IPS DF 4.7 (cell line): ENCODE results near the gene NCL.
A peak's percentile ranks its signal among the peaks of the same experiment; 100 is the strongest.

Experiments used
- DNase-seq: peaks from one replicate; pipeline ENCODE4 v3.0.0-alpha.2; 2013; ENCODE audit warnings: low spot score; ENCODE audit errors: extremely low read depth

The NCL gene, protein sequence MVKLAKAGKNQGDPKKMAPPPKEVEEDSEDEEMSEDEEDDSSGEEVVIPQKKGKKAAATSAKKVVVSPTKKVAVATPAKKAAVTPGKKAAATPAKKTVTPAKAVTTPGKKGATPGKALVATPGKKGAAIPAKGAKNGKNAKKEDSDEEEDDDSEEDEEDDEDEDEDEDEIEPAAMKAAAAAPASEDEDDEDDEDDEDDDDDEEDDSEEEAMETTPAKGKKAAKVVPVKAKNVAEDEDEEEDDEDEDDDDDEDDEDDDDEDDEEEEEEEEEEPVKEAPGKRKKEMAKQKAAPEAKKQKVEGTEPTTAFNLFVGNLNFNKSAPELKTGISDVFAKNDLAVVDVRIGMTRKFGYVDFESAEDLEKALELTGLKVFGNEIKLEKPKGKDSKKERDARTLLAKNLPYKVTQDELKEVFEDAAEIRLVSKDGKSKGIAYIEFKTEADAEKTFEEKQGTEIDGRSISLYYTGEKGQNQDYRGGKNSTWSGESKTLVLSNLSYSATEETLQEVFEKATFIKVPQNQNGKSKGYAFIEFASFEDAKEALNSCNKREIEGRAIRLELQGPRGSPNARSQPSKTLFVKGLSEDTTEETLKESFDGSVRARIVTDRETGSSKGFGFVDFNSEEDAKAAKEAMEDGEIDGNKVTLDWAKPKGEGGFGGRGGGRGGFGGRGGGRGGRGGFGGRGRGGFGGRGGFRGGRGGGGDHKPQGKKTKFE

GRCh38 chr2:231463698-231464575, at the start of gene NCL:
Gene NCL, minus strand, starts transcription at chr2:231464484. Its CDS starts 131 bp downstream, at chr2:231464353.
- peak; percentile 83 for DNase-seq

GRCh38 chr2:231513746-231514224, 49.5 kb upstream of the NCL start:
- DNase-seq: no peak

DNA sequence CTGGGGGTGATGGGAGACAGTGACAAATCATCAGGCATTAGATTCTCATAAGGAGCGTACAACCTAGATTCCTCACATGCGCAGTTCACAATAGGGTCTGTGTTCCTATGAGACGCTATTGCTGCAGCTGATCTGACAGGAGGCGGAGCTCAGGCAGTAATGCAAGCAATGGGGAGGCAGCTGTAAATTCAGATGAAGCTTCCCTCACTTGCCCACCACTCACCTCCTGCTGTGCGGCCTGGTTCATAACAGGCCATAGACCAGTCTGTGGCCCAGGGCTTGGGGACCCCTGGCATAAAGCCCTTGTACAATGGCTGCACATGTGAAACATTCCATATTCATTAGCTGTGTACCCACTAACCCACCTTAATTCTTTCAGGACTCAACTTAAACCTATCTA, 47.9 kb upstream of the NCL start:
- no peak for DNase-seq

- no peak for DNase-seq
Observed at GRCh38 chr2:231503766-231504165, 39.5 kb upstream of the NCL start.

DNA sequence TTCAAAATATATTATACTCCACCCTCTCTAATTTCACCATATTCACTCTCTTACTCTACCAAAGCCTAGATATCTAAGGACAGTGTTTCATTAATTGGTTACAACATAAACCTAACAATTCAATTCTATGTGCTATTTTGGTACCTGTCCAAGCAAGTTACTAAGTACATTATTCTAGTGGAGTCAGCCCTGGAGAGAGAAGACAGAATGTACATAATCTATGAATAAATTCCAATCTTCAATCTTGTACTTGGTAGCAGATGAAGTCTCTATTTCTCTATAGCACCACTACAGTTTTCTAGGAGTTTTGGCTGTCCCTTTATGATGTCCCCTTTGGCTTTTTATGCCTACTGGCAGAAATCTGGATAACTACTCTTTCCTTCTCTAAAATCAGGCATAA, 38.3 kb upstream of the NCL start:
- DNase-seq: no peak

- no peak for DNase-seq
Observed at GRCh38 chr2:231497651-231498050, 33.4 kb upstream of the NCL start.

GRCh38 chr2:231494669-231495068, 30.4 kb upstream of the NCL start:
- DNase-seq: no peak

GRCh38 chr2:231490801-231491200, 26.5 kb upstream of the NCL start:
- DNase-seq: no peak

- no peak for DNase-seq
Observed at GRCh38 chr2:231489990-231490389, 25.7 kb upstream of the NCL start.

DNA sequence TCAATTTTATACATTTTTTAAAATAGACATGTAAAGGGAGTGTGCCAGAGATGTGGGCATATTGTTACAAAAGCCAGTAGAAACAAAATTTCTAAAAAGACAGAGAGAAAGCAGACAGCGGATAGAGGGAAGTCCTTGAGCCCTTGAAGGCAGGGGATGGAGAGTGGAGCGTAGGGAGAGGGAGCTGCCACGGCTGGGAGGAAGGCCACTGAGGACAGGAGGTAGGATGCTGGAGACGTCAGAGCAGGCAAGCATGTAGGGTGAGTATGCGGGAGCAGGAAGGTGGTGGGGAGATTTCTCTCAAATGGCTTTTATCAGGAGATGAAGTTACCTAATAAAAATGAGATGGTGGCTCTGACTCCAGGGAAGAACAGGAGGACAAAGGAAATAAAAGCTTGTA, 24.0 kb upstream of the NCL start:
- DNase-seq: no peak

DNA sequence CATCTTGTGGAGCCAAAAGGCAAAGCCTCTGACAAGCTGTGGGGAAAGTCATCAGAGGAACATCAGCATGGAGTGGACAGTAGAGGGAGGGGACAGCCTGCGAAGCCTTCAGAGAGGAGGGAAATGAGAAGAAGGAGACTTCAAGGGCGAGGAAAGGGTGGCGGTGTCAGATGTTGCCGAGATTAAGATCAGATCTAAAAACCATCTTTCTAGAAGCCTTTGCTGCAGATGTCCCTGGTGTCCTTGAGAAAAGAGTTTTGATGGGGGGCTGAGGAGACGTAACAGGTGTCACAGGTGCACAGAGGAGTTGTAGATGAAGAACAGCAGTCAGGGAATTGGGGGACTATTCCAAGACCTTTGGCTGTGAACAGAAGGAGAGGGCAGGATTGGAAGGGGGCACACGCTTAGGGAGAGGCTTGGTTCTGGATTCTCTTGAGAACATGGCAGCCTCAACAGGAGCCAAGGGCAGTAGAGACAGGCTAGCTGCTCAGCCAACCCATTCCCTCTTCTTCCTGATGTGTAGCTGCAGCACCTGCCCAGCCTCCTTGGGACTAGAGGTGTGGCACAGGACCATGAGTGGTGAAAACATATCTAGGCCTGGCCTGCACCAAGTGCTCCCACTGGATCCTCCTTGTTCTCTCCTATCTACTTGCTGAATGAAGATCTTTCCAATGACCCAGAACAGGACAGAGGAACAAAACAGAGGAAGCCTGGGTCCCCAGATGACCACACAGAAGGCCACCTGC, 22.7 kb upstream of the NCL start:
- DNase-seq: no peak

DNA sequence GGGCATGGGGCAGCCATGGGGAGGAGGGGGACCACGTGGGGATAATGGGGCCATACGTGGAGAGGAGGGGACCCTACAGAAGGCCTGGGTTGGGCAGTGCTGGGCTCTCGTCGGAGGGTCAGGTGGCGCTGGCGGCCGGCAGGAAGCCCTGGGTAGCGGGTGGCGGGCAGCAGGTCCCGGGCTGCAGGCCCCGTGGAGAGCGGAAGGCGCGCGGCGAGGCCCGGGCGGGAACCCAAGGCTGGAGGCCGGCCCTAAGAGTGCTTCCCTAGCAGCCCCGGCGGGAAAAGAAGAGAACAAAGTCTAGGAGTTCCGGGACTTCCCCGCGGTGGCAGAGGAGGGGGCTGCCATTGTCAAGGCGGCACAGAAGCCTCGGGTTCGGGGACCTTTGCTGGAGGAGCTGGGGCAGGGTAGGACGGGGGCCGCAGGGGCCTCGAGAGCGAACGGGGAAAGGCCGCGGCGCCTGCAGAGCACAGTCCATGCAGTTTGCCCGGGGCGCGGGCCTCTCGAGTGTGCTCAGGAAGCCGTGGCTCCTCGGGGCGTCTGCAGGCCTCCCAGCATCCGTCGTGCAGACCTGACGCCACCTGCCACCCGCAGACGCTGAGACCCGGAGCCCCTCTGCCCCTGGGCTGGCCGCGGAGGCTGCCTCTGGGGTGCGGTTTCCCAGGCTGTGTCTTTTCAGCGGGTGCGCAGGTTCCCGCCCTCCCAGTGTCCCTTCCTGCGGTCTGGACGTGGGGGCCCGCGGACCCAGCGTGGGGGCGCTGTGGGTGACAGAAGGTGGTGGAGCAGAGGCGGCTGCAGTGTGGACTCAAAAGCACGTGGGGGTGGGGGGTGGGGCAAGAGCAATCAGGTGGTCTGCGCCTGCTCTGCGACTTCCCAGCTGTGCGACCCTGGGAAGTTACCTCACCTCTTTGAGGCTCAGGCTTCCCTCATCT, 19.4 kb upstream of the NCL start:
- no peak for DNase-seq

- DNase-seq: no peak
Observed at GRCh38 chr2:231482806-231483391, 18.6 kb upstream of the NCL start.

- no peak for DNase-seq
Observed at GRCh38 chr2:231480781-231481180, 16.5 kb upstream of the NCL start.

- DNase-seq: no peak
Observed at GRCh38 chr2:231479455-231479854, 15.2 kb upstream of the NCL start.

DNA sequence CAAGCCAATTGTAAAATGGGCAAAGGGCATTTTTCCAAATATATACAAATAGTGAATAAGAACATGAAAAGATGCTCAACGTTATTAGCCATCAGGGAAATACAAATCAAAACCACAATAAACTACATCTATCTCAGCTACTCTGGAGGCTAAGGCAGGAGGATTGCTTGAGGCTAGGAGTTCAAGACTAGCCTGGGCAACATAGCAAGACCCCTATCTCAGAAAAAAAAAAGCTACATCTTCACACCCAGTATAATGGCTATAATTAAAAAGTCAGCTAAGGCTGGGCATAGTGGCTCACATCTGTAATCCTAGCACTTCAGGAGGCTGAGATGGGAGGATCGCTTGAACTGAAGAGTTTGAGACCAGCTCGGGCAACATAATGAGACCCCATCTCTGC, 12.6 kb upstream of the NCL start:
- no peak for DNase-seq

DNA sequence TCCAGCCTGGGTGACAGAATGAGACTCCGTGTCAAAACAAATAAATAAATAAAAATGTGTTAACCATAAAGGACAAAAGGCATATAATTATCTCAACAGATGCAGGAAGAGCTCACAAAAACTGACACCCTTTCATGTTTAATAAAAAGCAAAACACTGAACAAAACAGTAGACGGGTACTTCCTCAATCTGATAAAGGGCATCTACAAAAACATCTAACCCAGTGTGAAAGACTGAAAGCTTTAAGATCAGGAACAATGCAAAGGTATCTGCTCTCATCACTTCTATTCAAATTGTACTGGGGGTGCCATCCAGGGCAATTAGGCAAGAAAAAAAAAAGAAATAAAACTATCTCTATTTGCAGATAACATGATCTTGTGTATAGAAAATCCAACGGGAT, 11.7 kb upstream of the NCL start:
- no peak for DNase-seq

DNA sequence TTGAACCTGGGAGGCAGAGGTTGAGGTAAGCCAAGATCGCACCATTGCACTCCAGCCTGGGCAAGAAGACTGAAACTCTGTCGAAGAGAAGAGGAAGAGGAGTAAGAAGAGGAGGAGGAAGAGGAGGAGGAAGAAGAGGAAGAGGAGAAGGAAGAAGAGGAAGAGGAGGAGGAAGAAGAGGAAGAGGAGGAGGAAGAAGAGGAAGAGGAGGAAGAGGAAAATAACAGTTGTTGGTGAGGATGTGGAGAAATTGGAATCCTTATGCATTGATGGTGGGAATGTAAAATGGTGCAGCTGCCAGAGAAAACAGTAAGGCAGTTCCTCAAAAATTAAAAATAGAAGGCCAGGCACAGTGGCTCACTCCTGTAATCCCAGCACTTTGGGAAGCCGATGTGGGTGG, 8.5 kb upstream of the NCL start:
- DNase-seq: no peak

GRCh38 chr2:231470246-231470900, 6.1 kb upstream of the NCL start:
- no peak for DNase-seq
